ENCODE results near the gene BANP.
"Not testable (repeated sequence)": the region's sequence is repeated elsewhere in the genome, so short reads cannot be mapped to it uniquely, and the experiment has no call there.

BANP gene

GRCh38 chr16:88048985-88049384 lies 97.8 kb downstream of the BANP start:
- no peak for TF ChIP-seq CTCF (IDR thresholded peaks at IDR 0.05; ENCODE audit: borderline replicate concordance, control extremely low read depth, extremely low read depth, insufficient read depth, missing control alignments)
- DNase-seq (ENCODE audit: low spot score): no peak
- in situ Hi-C loops (cut with MboI; ENCODE audit: low sequenced_read_pairs, unreplicated experiment): no loop called here

- DNase-seq (ENCODE audit: low spot score): no peak
- no peak for TF ChIP-seq CTCF (IDR thresholded peaks at IDR 0.05; ENCODE audit: borderline replicate concordance, control extremely low read depth, extremely low read depth, insufficient read depth, missing control alignments)
- in situ Hi-C loops (cut with MboI; ENCODE audit: low sequenced_read_pairs, unreplicated experiment): no loop called here
These were observed 98.6 kb downstream of the BANP start for GRCh38 chr16:88049561-88050545.

GRCh38 chr16:88050952-88051660 lies 99.9 kb downstream of the BANP start:
- DNase-seq (ENCODE audit: low spot score): no peak
- TF ChIP-seq CTCF (IDR thresholded peaks at IDR 0.05; ENCODE audit: borderline replicate concordance, control extremely low read depth, extremely low read depth, insufficient read depth, missing control alignments): no peak
- in situ Hi-C loops (cut with MboI; ENCODE audit: low sequenced_read_pairs, unreplicated experiment): no loop called here

DNA sequence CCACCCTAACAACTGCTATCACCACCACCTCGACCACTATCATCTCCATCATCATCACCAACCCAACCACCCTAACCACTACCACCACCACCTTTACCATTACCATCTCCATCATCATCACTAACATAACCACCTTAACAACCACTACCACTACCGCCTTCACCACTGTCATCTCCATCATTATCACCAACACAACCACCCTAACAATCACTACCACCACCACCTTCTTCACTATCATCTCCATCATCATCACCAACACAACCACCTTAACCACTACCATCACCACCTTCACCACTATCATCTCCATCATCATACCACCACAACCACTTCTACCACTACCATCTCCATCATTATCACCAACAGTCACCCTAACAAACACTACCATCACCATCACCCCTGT lies 101.4 kb downstream of the BANP start:
- TF ChIP-seq CTCF (IDR thresholded peaks at IDR 0.05; ENCODE audit: borderline replicate concordance, control extremely low read depth, extremely low read depth, insufficient read depth, missing control alignments): no peak
- DNase-seq (ENCODE audit: low spot score): no peak
- in situ Hi-C loops (cut with MboI; ENCODE audit: low sequenced_read_pairs, unreplicated experiment): no loop called here

DNA sequence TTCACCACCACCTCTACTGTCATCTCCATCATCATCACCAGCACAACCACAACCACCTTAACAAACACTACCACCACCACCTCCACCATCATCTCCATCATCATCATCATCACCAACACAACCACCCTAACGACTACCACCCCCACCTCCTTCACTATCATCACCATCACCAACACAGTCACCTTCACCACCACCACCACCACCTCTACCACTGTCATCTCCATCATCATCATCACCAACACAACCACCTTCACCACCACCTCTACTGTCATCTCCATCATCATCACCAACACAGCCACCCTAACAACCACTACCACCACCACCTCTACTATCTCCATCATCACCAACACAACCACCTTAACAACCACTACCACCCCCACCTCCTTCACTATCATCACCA lies 102.2 kb downstream of the BANP start:
- DNase-seq (ENCODE audit: low spot score); in situ Hi-C loops (cut with MboI; ENCODE audit: low sequenced_read_pairs, unreplicated experiment): not testable (repeated sequence)

- no peak for DNase-seq (ENCODE audit: low spot score)
- no peak for TF ChIP-seq CTCF (IDR thresholded peaks at IDR 0.05; ENCODE audit: borderline replicate concordance, control extremely low read depth, extremely low read depth, insufficient read depth, missing control alignments)
- in situ Hi-C loops (cut with MboI; ENCODE audit: low sequenced_read_pairs, unreplicated experiment): no loop called here
These were observed 104.1 kb downstream of the BANP start for GRCh38 chr16:88055356-88055755.

- in situ Hi-C loops (cut with MboI; ENCODE audit: low sequenced_read_pairs, unreplicated experiment): no loop called here
- TF ChIP-seq CTCF (IDR thresholded peaks at IDR 0.05; ENCODE audit: borderline replicate concordance, control extremely low read depth, extremely low read depth, insufficient read depth, missing control alignments): no peak
- DNase-seq (ENCODE audit: low spot score): no peak
These were observed 105.0 kb downstream of the BANP start for GRCh38 chr16:88056212-88056611.
